HG03175 (cell line): ENCODE data around the gene C6orf89.
"Not testable (repeated sequence)": the region's sequence is repeated elsewhere in the genome, so short reads cannot be mapped to it uniquely, and the experiment has no call there.

Experiments used
- ATAC-seq: cut with Tn5 transposase; IDR thresholded peaks from one replicate; pipeline ENCODE4 v1.9.1; 2021; ENCODE audit warnings: mild to moderate bottlenecking, moderate library complexity; ENCODE audit not compliant: unreplicated experiment

Gene C6orf89

GRCh38 chr6:36920049-36920448 lies 34.3 kb downstream of the C6orf89 start:
- ATAC-seq: no peak

GRCh38 chr6:36920546-36920945 lies 34.8 kb downstream of the C6orf89 start:
- no peak for ATAC-seq

GRCh38 chr6:36924131-36924530 lies 38.4 kb downstream of the C6orf89 start:
- ATAC-seq: no peak

- no peak for ATAC-seq
Measured at GRCh38 chr6:36924778-36925374, 39.1 kb downstream of the C6orf89 start.

GRCh38 chr6:36925809-36926208 lies 40.1 kb downstream of the C6orf89 start:
- ATAC-seq: no peak

- no peak for ATAC-seq
Measured at GRCh38 chr6:36926708-36927513, 41.2 kb downstream of the C6orf89 start.

GRCh38 chr6:36927691-36928546 lies 42.2 kb downstream of the C6orf89 start:
- no peak for ATAC-seq

GRCh38 chr6:36928547-36928918 lies 42.8 kb downstream of the C6orf89 start:
- no peak for ATAC-seq

- no peak for ATAC-seq
Measured at GRCh38 chr6:36929152-36929551, 43.4 kb downstream of the C6orf89 start.

- ATAC-seq: no peak
Measured at GRCh38 chr6:36929607-36930006, 43.9 kb downstream of the C6orf89 start.

- ATAC-seq: no peak
Measured at GRCh38 chr6:36930483-36930882, 44.7 kb downstream of the C6orf89 start.

GRCh38 chr6:36933102-36933501 lies 47.4 kb downstream of the C6orf89 start:
- no peak for ATAC-seq

- ATAC-seq: no peak
Measured at GRCh38 chr6:36933519-36933918, 47.8 kb downstream of the C6orf89 start.

GRCh38 chr6:36934901-36935300 lies 49.1 kb downstream of the C6orf89 start:
- ATAC-seq: no peak

GRCh38 chr6:36936824-36937223 lies 51.1 kb downstream of the C6orf89 start:
- ATAC-seq: no peak

- no peak for ATAC-seq
Measured at GRCh38 chr6:36937896-36938295, 52.1 kb downstream of the C6orf89 start.

GRCh38 chr6:36938536-36938935 lies 52.8 kb downstream of the C6orf89 start:
- no peak for ATAC-seq

GRCh38 chr6:36939005-36939404 lies 53.3 kb downstream of the C6orf89 start:
- ATAC-seq: not testable (repeated sequence)

- no peak for ATAC-seq
Measured at GRCh38 chr6:36940027-36940426, 54.3 kb downstream of the C6orf89 start.

- ATAC-seq: not testable (repeated sequence)
Measured at GRCh38 chr6:36941561-36941960, 55.8 kb downstream of the C6orf89 start.

GRCh38 chr6:36942329-36942728 lies 56.6 kb downstream of the C6orf89 start:
- not testable (repeated sequence) for ATAC-seq

- ATAC-seq: no peak
Measured at GRCh38 chr6:36944650-36945049, 58.9 kb downstream of the C6orf89 start.
